HG03457 (cell line): ENCODE data around the gene ZNF76.

Experiments
- ATAC-seq: cut with Tn5 transposase; IDR thresholded peaks from one replicate; pipeline ENCODE4 v1.9.1; 2021; ENCODE audit warnings: moderate number of reproducible peaks; ENCODE audit not compliant: unreplicated experiment

Gene ZNF76

GRCh38 chr6:35236223-35236622, 23.3 kb upstream of the ZNF76 start:
- ATAC-seq = no peak

DNA sequence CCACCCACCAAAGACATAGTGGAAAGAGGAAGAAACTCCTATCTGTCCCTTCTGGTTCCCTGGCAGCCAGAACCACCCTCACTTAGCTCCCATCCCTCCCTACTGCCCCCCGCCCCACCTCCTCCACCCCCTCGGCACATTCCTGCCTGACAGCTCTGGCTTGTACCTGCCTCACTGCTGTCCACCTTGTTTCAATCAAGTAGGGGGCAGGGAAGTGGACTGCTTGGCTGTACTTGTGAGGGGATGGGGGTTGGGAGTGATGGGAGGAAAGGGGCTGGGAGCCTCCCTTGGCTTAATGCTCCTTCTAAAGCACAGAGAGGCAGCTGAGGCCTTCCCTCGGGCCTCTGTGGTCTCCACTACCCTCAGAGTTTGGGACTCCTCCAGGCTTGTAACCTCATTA, 22.1 kb upstream of the ZNF76 start:
- ATAC-seq = no peak

DNA sequence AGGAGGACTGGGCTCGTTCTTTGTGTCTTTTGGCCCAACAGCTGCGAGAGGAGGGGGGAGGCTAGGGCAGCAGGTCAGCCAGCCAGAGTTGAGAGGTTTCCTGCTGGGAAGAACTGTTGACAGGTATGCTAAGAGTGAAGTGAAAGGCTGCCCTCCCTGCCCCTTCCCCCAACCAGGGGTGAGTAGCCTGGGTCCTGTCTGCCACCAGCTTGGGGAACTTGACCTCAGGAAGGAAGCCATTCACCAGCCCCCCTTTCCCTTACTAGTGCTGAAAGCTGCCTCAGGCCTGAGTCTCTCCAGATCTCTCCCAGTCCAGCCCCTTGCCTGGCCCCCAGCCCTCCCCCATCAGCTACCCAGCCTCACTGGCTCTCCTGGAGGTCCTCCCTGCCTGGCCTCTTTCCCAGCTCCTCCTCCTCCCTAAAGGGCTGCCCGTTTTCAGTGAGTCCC, 20.7 kb upstream of the ZNF76 start:
- ATAC-seq = no peak

GRCh38 chr6:35239581-35239980, 20.0 kb upstream of the ZNF76 start:
- no peak for ATAC-seq

- no peak for ATAC-seq
Measured at GRCh38 chr6:35240838-35241801, 18.4 kb upstream of the ZNF76 start.

DNA sequence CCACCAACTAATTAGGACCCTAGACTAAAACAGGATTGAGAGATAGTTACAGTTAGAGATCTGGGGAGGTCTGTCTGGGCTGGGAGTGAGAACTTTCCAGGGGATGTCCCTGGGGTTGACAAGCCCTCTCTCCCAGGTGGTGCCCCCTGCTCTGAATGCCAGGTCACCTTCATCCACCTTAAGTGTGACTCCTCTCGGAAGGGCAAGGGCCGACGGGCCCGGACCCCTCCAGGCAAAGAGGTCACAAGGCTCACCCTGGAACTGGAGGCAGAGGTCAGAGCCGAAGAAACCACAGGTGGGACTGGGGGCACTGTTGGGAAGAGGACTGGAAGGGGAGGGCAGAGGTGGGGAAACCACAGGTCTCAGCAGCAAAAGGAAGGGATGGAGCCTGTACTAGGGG, 17.0 kb upstream of the ZNF76 start:
- ATAC-seq = no peak

DNA sequence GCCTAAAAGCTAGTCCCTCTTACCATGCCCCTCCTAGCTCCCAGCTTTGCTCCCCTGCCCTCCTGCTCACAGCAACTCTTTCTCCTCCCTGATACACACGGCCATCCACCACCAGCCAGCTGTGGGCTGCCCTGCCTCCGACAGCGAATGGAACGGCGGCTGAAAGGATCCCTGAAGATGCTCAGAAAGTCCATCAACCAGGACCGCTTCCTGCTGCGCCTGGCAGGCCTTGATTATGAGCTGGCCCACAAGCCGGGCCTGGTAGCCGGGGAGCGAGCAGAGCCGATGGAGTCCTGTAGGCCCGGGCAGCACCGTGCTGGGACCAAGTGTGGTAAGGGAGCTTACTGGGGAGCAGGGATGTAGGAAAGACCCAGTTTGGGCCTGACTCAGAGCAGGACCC, 16.6 kb upstream of the ZNF76 start:
- no peak for ATAC-seq

DNA sequence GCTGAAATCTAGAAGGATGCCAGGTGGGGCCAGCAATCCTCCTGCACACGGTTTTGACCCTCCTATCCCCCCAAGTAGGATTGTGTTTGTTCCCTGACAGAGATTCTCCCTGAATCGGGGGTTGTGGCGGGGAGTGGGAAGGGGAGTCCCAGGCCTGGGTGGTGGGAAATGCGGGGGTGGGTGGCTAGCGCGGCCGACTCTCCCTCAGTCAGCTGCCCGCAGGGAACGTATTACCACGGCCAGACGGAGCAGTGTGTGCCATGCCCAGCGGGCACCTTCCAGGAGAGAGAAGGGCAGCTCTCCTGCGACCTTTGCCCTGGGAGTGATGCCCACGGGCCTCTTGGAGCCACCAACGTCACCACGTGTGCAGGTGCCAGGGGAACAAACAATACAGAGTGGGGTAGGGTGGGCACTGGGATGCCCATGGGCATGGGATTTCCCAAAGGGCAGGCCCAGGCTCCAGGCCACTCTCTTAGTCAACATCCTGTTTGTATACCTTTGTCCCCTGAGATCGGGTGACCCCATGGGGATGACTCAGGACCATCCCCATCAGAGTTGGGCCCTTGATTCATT, 16.1 kb upstream of the ZNF76 start:
- no peak for ATAC-seq

- no peak for ATAC-seq
Measured at GRCh38 chr6:35244551-35244950, 15.0 kb upstream of the ZNF76 start.

- no peak for ATAC-seq
Measured at GRCh38 chr6:35247642-35248231, 11.8 kb upstream of the ZNF76 start.

GRCh38 chr6:35248300-35248699, 11.2 kb upstream of the ZNF76 start:
- ATAC-seq = no peak

DNA sequence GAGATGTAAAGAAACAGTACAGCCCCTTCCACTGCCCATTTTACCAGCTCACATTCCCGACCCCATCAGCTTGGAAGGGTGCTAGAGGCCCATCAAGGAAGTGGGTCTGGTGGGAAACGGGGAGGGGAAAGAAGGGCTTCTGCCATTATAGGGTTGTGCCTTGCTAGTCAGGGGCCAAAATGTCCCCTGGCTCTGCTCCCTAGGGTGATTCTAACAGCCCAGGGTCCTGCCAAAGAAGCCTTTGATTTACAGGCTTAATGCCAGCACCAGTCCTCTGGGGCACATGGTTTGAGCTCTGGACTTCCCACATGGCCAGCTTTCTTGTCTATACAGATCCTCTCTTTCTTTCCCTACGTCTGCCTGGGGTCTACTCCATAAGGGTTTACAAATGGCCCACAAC, 10.6 kb upstream of the ZNF76 start:
- ATAC-seq = no peak

DNA sequence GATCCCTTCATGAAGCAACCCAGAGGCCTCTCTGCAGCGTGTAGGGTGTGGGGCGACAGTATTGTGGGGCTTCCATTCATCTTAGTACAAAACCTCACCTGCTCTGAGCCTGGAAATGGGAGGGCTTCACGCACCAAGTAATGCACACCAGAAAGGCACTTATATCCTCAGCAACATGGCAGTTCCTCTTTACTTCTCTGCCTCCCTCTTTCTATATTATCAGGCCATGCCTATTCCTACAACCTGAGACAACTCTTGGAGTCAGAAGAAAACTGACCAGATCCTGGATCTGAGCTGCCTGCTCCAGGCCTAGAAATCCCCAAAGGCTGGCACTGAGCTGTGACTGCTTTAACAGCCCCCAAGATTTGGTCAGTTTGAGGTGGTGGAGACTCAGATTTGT, 7.6 kb upstream of the ZNF76 start:
- no peak for ATAC-seq

DNA sequence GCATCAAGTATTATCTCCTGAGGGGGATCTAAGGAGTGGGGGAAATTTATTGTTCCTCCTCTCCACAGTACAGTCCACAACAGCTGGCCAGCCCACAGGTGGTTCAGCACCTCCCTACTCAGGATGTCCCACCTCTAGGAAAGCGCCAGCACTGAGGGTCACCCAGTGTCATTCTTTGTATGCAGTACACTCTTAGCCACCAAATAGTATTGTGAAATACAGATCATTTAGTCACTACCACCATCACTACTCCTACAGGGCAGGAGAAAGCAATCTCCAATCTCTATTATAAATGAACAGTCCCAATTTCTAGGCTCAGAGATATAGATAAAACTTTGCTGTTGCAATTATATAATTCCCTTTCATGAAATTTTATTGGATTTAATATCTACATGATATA, 6.3 kb upstream of the ZNF76 start:
- no peak for ATAC-seq

DNA sequence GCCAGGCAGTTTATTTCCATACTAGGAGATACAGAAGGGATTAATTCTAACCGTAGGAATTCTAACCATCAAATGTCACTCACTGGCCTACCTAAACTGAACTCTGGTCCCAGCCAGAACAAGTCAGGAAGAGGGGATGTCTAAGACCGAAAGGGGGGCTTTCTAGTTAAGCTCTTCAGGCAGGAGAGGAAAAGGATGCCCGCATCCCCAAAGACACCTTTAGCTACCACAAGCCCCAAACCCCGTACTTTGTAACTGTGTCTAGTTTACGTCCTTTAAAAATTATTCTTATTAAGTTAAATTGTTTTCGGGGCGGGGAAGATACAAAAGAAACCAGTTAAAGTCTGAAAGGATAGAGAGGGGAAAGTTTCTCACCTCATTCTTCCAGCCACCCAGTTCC, 1.2 kb upstream of the ZNF76 start:
- no peak for ATAC-seq

- peak; percentile 5 for ATAC-seq
Measured at GRCh38 chr6:35258858-35259193, 709 bp upstream of the ZNF76 start.

DNA sequence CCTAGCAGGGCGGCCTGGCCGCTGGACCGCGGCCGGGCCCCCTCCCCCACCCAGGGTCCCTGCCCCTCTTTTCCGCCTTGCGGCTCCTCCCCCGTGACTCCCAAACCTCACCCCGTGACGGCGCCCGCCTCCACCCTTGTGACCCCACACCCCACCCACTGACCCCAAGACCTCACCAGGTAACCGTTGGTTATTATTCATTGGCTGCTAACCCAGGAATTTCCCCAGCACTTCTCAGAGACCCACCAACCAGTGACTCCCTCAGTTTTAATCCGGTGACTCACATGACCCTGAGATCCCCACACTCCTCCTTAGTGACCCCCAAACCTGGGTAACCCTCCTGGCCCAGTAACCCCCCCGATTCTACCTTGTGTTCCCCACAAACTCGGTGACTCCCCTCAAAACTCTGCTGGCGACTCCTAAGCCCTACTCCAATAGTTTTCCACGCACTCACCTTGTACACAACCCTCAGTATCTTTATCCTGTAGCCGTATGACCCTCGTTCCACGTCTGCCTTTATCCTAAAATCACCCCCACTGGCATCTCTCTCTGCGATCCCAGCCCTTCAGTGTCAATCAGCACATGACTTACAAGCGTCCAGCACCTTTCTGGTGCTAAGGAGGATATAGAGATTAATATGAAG, 534 bp downstream of the ZNF76 start:
- ATAC-seq = peak; percentile 39

DNA sequence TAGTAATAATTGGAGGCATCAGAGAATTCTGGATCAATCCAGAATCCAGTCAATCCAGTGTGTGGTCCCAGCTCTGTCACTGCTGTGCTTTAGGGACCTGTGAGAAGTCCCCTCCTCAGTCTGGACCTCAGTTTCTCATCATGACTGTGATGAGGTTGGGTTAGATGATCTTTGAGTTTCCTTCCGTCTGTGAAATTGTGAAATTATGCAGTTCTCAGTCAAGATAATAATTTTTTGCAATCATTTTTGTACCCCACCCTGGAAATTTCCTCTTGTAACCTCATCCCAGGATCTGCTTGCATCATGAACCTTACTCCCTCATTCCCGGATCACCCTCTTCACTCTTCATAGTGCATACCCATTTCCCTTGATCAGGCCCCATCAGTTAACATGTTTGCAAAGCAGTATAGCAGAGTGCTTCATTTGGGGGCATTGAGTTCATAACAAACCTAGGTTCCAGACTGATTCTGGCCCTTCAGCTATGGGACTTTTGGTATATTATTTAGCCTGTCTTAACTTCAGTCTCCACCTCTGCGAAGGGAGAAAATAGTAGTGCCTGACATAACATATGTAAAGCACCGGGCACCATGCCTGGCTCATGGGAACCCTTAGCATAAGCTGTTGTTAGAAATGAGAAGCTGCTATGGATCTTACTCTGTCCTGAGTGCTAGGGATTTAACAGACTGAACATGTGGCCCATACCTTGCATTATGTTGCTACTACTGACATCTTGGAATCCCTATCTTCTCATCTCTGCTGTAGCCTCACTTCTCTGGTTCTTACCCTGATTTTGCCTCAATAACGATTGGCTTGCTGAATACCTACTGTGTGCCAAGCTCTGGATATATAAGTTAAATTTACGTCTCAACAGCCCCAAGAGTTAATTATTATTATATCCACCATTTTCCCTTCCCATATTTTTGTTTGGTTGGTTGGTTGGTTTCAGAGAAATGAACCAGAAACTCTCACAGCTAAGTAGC, 1.3 kb downstream of the ZNF76 start:
- ATAC-seq = no peak

- ATAC-seq = no peak
Measured at GRCh38 chr6:35262596-35262995, 3.1 kb downstream of the ZNF76 start.

- no peak for ATAC-seq
Measured at GRCh38 chr6:35264550-35265274, 5.2 kb downstream of the ZNF76 start.
